ENCODE results near the gene APOE. TPM values are rescaled to one million over a fixed set of nuclear protein-coding genes. Genes with fewer than 3 reads are reported as not detected.

Gene APOE
- total and polyA plus RNA-seq, 2 donors (not counting 3 experiments of a cell fraction or from before 2014, with no cell fraction given) = 3.3 to 6.2 TPM

GRCh38 chr19:44866664-44867063 is 38.9 kb upstream of the APOE start:
- BruUV-seq (replicated peaks) = no TSS peak
- Histone ChIP-seq H3K9me3 (replicated peaks; ENCODE audit: control insufficient read depth, insufficient read depth, low read length) (no peaks in the 10 kb centered on the region), H3K9ac (replicated peaks; ENCODE audit: extremely low read depth, insufficient read depth, low read length) (no peak overlapping the region), H3K4me1 (ENCODE audit: control insufficient read depth, extremely low read depth, insufficient read depth, low read length) (peaks cover 26% of the 10 kb centered on the region), H3K27ac (ENCODE audit: insufficient read depth, low read depth, low read length) (no peak overlapping the region), H3K4me3 (replicated peaks in 1 of 3; ENCODE audit: insufficient read depth in 1 of 3, low read depth in 1 of 3, low read length in 3 of 3) (no peak overlapping the region), H3K9me1 (replicated peaks; ENCODE audit: control insufficient read depth, extremely low read depth, insufficient read depth, low read length) (no peaks in the 10 kb centered on the region), H3K36me3 (ENCODE audit: control insufficient read depth in 2 of 2, extremely low read depth in 1 of 2, insufficient read depth in 2 of 2, low read length in 2 of 2) (peaks cover 4 to 18% of the 10 kb centered on the region in 2 experiments), H3K4me2 (ENCODE audit: insufficient read depth, low read length) (no peak overlapping the region), H4K20me1 (replicated peaks; ENCODE audit: control insufficient read depth, extremely low read depth, insufficient read depth, low read length) (peaks cover 2% of the 10 kb centered on the region), H3K27me3 (ENCODE audit: control insufficient read depth in 2 of 2, insufficient read depth in 2 of 2, low read length in 2 of 2) (no peaks in the 10 kb centered on the region), H3K79me2 (ENCODE audit: control insufficient read depth, insufficient read depth, low read length) (peaks cover 37% of the 10 kb centered on the region), H2AFZ (ENCODE audit: low read depth, low read length) (no peak overlapping the region)
- FAIRE-seq (no peak), DNase-seq (ENCODE audit: low read depth, low spot score) (no peak)
- CTCF ChIA-PET = no interaction called here
- TF ChIP-seq, protein P1, sequence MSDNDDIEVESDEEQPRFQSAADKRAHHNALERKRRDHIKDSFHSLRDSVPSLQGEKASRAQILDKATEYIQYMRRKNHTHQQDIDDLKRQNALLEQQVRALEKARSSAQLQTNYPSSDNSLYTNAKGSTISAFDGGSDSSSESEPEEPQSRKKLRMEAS (IDR thresholded peaks at IDR 0.05; ENCODE audit: insufficient read depth, insufficient read length) = no peak
- TF ChIP-seq GATA2 (IDR thresholded peaks at IDR 0.05; ENCODE audit: insufficient read depth, insufficient read length, low read depth, low read length) (no peak), POLR2A (IDR thresholded peaks at IDR 0.05; ENCODE audit: low read depth, low read length) (no peak), EZH2 (IDR thresholded peaks at IDR 0.05; ENCODE audit: borderline replicate concordance, low read depth, low read length, severe bottlenecking) (no peak), JUN (IDR thresholded peaks at IDR 0.05; ENCODE audit: borderline replicate concordance, insufficient read depth, insufficient read length, low read depth) (no peak), FOS (IDR thresholded peaks at IDR 0.05; ENCODE audit: borderline replicate concordance, insufficient read depth, low read length) (no peak), CTCF (IDR thresholded peaks at IDR 0.05; ENCODE audit: extremely low read depth in 1 of 2, insufficient read depth in 1 of 2, low read depth in 1 of 2, low read length in 2 of 2) (no peak), POLR2AphosphoS5 (IDR thresholded peaks at IDR 0.05; ENCODE audit: insufficient read depth, low read depth, low read length) (no peak), MYC (IDR thresholded peaks at IDR 0.05; ENCODE audit: low read depth, low read length) (no peak)
- POLR2A ChIA-PET = no interaction called here
- intact Hi-C loops (cut with micrococcal nuclease) = no loop called here
- dilution Hi-C loops (cut with MboI; ENCODE audit: extremely low pct_ligation_motif_present, low sequenced_read_pairs) = no loop called here

All from endothelial cell of umbilical vein (primary cell).